NB4 (cell line): Measurements from ENCODE around the gene NCK2.
A peak's percentile ranks its signal among the peaks of the same experiment; 100 is the strongest.

Experiments
- DNase-seq: peaks from one replicate; pipeline ENCODE4 v3.0.0; 2010; ENCODE audit warnings: low read depth
- H3K4me3 ChIP-seq: one replicate; pipeline ENCODE4 v1.5.1; 2011; ENCODE audit warnings: mild to moderate bottlenecking, low read depth, low read length, moderate library complexity
- CTCF ChIP-seq: IDR thresholded peaks from one replicate; pipeline ENCODE4 v1.5.1; 2012; ENCODE audit warnings: low read depth, low read length
- MAX ChIP-seq: IDR thresholded peaks from 2 replicates; pipeline ENCODE4 v1.6.1; 2011; ENCODE audit warnings: low read depth, low read length
- MYC ChIP-seq: IDR thresholded peaks from 2 replicates; pipeline ENCODE4 v1.6.1; 2011; ENCODE audit warnings: low read depth, low read length
- POLR2A ChIP-seq: IDR thresholded peaks from 2 replicates; pipeline ENCODE4 v1.6.1; 2011; ENCODE audit warnings: mild to moderate bottlenecking; ENCODE audit not compliant: insufficient read length; ENCODE audit errors: extremely low read depth

The NCK2 gene

GRCh38 chr2:105798595-105798994, 53.9 kb downstream of the NCK2 start:
- DNase-seq: peak; percentile 70
- H3K4me3 ChIP-seq: peak overlapping the region; percentile 56

GRCh38 chr2:105800036-105800713, 55.5 kb downstream of the NCK2 start:
- no peak for TF ChIP-seq POLR2A
- TF ChIP-seq MYC: peak; percentile 58
- TF ChIP-seq MAX: peak; percentile 62
- DNase-seq: peak; percentile 92
- H3K4me3 ChIP-seq: peak overlapping the region; percentile 53

More at GRCh38 chr2:105798595-105798994, 53.9 kb downstream of the NCK2 start:
- TF ChIP-seq MAX (no peak), POLR2A (no peak), CTCF (no peak), MYC (no peak)

DNA sequence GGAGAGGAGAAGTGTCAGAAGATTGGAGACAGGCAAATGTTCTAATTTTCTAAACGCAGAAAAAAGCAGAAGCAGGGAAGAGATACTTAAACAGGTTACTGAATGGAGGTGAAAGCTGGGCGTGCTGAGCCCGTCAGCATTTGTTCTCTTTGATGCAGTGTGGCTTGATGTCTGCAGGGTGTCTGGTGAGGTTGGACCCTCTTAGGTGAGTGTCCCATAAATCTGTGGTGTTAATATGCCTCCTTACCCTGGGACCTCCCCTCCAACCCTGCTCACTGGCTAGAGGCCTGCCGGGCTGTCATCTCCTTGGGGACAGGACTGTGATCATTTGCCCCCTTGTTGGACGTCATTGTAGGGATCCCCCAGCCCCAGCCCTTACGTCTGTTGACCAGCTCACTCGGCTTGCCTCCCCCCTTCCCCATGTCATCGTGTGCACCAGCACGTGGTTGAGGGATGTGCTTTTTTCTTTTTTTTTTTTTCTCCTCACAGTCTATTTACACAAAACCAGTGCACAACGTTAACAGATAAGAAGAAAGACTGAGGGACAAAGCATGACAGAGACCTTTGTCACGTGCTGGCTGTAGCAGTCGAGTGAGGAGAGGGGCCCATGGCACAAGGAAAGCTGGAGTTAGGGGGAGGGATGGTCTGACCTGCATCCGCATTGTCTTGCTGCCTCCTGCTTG, 56.4 kb downstream of the NCK2 start:
- TF ChIP-seq CTCF: no peak
- no peak for TF ChIP-seq POLR2A
- 0 out of 2 replicates have a peak, but pooled peaks have one; percentile 7 for TF ChIP-seq MAX
- no peak for TF ChIP-seq MYC
- H3K4me3 ChIP-seq: peak overlapping the region; percentile 53
- peak; percentile 39 for DNase-seq

DNA sequence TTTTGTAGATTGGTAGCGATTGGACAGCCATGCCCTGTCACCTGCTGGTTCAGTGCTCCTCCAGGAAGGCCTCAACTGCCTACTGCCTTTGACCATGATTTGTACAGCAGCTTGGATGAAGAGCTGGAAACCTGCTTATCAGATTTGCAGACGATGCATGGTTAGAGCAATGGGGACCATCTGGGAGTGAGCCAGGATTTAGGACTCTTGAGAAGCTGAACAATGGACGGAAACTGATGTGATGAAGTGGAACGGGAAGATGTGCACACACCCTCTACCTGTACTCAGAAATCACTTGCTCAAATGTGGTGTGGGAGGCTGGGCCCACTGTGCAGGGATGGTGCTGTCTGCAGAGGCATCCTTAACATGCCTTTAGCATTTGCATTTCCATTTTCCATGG, 57.2 kb downstream of the NCK2 start:
- DNase-seq: no peak
- TF ChIP-seq POLR2A: no peak
- peak overlapping the region; percentile 53 for H3K4me3 ChIP-seq

DNA sequence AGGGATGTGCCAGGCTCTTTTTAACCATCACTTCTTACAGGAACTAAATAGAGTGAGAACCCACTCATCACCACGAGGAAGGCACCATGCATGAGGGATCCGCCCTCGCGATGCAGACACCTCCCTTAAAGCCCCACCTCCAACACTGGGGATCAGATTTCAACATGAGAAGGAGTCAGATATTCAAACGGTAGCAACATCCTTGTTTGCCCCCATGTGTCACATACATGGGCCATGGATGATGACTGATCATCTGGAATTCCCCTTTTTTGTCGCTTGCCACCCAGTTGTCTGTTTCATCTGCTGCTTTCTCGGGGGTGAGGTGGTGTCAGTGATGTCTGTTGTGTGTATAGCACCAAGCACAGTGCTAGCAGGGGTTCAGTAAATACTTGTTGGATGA, 57.9 kb downstream of the NCK2 start:
- TF ChIP-seq MAX: peak; percentile 64
- no peak; the same call in 1 of the 2 replicates for TF ChIP-seq MYC
- no peak overlapping the region for H3K4me3 ChIP-seq
- peak; percentile 70 for DNase-seq

- peak; percentile 56 for DNase-seq
- H3K4me3 ChIP-seq: peak overlapping the region; percentile 14
- TF ChIP-seq POLR2A: no peak
- no peak for TF ChIP-seq MAX
- TF ChIP-seq CTCF: no peak
- no peak for TF ChIP-seq MYC
These were observed 58.6 kb downstream of the NCK2 start for GRCh38 chr2:105803337-105803736.

DNA sequence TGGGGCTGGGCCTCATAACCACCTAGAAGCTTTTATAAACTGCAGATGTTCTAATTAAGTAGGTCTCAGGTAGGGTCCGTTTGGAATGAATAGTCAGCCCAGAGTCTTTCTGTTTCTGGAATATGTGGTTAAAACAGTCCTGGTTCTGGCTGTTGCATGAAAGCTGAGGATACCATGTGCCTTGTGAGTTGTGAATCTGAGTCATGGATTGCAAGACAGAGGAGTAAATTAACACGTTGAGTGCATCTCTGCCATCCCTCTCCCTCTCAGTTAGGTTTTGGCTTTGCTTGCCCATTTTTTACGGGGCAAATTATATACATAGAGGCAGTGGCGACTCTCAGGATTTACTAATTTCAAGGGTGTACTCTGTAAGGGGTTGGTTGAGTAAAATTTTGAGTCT, 59.1 kb downstream of the NCK2 start:
- no peak for TF ChIP-seq MYC
- no peak for TF ChIP-seq CTCF
- TF ChIP-seq MAX: no peak
- TF ChIP-seq POLR2A: no peak
- DNase-seq: no peak
- H3K4me3 ChIP-seq: peak overlapping the region; percentile 14
